ENCODE data around the gene PCGF3. TPM values are rescaled to one million over a fixed set of nuclear protein-coding genes. Genes with fewer than 3 reads are reported as not detected.
A peak's percentile ranks its signal among the peaks of the same experiment; 100 is the strongest.

PCGF3 gene
- total and polyA plus RNA-seq, 10 of the 15 experiments (the other 5 are each of a cell fraction or from before 2014, with no cell fraction given), result 2.2 to 43.8 (median 15.9) TPM

- TF ChIP-seq TAF1 (IDR thresholded peaks at IDR 0.05; ENCODE audit: borderline replicate concordance, low read depth, low read length), result peak; percentile 26; the same call in 1 of the 2 replicates
- TF ChIP-seq NRF1 (conservative IDR thresholded peaks at IDR 0.05; ENCODE audit: low read depth, low read length), result peak; percentile 54
- TF ChIP-seq RELB (IDR thresholded peaks at IDR 0.05; ENCODE audit: low read depth), result no peak
- TF ChIP-seq, protein P1, sequence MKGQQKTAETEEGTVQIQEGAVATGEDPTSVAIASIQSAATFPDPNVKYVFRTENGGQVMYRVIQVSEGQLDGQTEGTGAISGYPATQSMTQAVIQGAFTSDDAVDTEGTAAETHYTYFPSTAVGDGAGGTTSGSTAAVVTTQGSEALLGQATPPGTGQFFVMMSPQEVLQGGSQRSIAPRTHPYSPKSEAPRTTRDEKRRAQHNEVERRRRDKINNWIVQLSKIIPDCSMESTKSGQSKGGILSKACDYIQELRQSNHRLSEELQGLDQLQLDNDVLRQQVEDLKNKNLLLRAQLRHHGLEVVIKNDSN (IDR thresholded peaks at IDR 0.05; ENCODE audit: borderline replicate concordance, extremely low read length, insufficient read depth, low read depth, low read length), result no peak
- TF ChIP-seq ZNF622 (IDR thresholded peaks at IDR 0.05), result no peak
- no peak for TF ChIP-seq RAD21 (IDR thresholded peaks at IDR 0.05; ENCODE audit: insufficient read depth, low read depth, low read length)
- no peak for TF ChIP-seq CEBPB (IDR thresholded peaks at IDR 0.05; ENCODE audit: borderline replicate concordance in 1 of 2, low read depth in 2 of 2, low read length in 2 of 2)
- TF ChIP-seq HDAC2 (IDR thresholded peaks at IDR 0.05), result no peak
- TF ChIP-seq JUND (IDR thresholded peaks at IDR 0.05; ENCODE audit: low read depth, low read length), result no peak
- TF ChIP-seq NR2C1 (IDR thresholded peaks at IDR 0.05), result peak; percentile 93
- no peak for TF ChIP-seq KLF5 (IDR thresholded peaks at IDR 0.05; ENCODE audit: partially characterized antibody)
- TF ChIP-seq FOXM1 (IDR thresholded peaks at IDR 0.05; ENCODE audit: low read depth, low read length), result no peak
- no peak for TF ChIP-seq MYC (IDR thresholded peaks at IDR 0.05; ENCODE audit: insufficient read depth, insufficient read length, insufficient replicate concordance, low read length, severe bottlenecking)
- TF ChIP-seq SIX5 (IDR thresholded peaks at IDR 0.05; ENCODE audit: low read depth, low read length, severe bottlenecking), result no peak
- no peak for TF ChIP-seq TCF12 (IDR thresholded peaks at IDR 0.05; ENCODE audit: low read depth, low read length)
- TF ChIP-seq E2F8 (IDR thresholded peaks at IDR 0.05; ENCODE audit: low read depth, partially characterized antibody), result no peak
- TF ChIP-seq FOXK2 (IDR thresholded peaks at IDR 0.05), result no peak
- TF ChIP-seq TBL1XR1 (IDR thresholded peaks at IDR 0.05; ENCODE audit: low read depth, low read length), result no peak
- peak; percentile 98 for TF ChIP-seq NR2F1 (conservative IDR thresholded peaks at IDR 0.05)
- TF ChIP-seq, protein P2, sequence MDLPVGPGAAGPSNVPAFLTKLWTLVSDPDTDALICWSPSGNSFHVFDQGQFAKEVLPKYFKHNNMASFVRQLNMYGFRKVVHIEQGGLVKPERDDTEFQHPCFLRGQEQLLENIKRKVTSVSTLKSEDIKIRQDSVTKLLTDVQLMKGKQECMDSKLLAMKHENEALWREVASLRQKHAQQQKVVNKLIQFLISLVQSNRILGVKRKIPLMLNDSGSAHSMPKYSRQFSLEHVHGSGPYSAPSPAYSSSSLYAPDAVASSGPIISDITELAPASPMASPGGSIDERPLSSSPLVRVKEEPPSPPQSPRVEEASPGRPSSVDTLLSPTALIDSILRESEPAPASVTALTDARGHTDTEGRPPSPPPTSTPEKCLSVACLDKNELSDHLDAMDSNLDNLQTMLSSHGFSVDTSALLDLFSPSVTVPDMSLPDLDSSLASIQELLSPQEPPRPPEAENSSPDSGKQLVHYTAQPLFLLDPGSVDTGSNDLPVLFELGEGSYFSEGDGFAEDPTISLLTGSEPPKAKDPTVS (IDR thresholded peaks at IDR 0.05; ENCODE audit: low read depth, low read length), result no peak
- no peak for TF ChIP-seq PML (IDR thresholded peaks at IDR 0.05; ENCODE audit: low read length)
- TF ChIP-seq, protein P3, sequence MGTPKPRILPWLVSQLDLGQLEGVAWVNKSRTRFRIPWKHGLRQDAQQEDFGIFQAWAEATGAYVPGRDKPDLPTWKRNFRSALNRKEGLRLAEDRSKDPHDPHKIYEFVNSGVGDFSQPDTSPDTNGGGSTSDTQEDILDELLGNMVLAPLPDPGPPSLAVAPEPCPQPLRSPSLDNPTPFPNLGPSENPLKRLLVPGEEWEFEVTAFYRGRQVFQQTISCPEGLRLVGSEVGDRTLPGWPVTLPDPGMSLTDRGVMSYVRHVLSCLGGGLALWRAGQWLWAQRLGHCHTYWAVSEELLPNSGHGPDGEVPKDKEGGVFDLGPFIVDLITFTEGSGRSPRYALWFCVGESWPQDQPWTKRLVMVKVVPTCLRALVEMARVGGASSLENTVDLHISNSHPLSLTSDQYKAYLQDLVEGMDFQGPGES (IDR thresholded peaks at IDR 0.05), result no peak
Measured at GRCh38 chr4:705278-706082, at the start of gene PCGF3 (continued).

Measured in GM12878 (cell line).